OCI-LY3 (cell line): ENCODE data around the gene MRPL16.
"Not testable (repeated sequence)": the region's sequence is repeated elsewhere in the genome, so short reads cannot be mapped to it uniquely, and the experiment has no call there.

Experiments used
- H2AFZ ChIP-seq: fragments of 200-600, 300-600 bp; shearing (Covaris generic); 2 replicates; pipeline ENCODE4 v1.6.0; 2014; ENCODE audit warnings: antibody characterized with exemption, low read depth, low read length
- H3K27ac ChIP-seq: fragments of 200-600, 300-600 bp; sonication (generic); 2 replicates; pipeline ENCODE4 v1.5.1; 2014; ENCODE audit warnings: mild to moderate bottlenecking, low read length, moderate library complexity, mixed read lengths
- H3K27me3 ChIP-seq: fragments of 200-600, 300-600 bp; sonication (generic); 2 replicates; pipeline ENCODE4 v1.6.1; 2014; ENCODE audit warnings: low read depth, low read length, mixed read lengths
- H3K36me3 ChIP-seq: fragments of 200-600, 300-600 bp; sonication (generic); replicated peaks from 2 replicates; pipeline ENCODE3; 2014; ENCODE audit warnings: low read depth, low read length, mixed read lengths
- H3K4me1 ChIP-seq: fragments of 300-600, 200-600 bp; sonication (generic); 2 replicates; pipeline ENCODE4 v1.6.1; 2014; ENCODE audit warnings: low read length, mixed read lengths
- H3K4me2 ChIP-seq: fragments of 200-600, 300-600 bp; sonication (generic); 2 replicates; pipeline ENCODE4 v1.6.1; 2014; ENCODE audit warnings: low read length, mixed read lengths
- H3K4me3 ChIP-seq: fragments of 300-600, 200-600 bp; sonication (generic); 2 replicates; pipeline ENCODE4 v1.5.1; 2014; ENCODE audit warnings: antibody characterized with exemption, mild to moderate bottlenecking, low read length, moderate library complexity
- H3K79me2 ChIP-seq: fragments of 300-600, 200-600 bp; shearing (Covaris generic); 2 replicates; pipeline ENCODE4 v1.6.1; 2014; ENCODE audit warnings: mild to moderate bottlenecking, low read length, mixed read lengths
- H3K9ac ChIP-seq: fragments of 300-600, 200-600 bp; shearing (Covaris generic); 2 replicates; pipeline ENCODE4 v1.6.0; 2014; ENCODE audit warnings: mild to moderate bottlenecking, low read length, moderate library complexity
- H3K9me3 ChIP-seq: fragments of 200-600, 300-600 bp; shearing (Covaris generic); 2 replicates; pipeline ENCODE4 v1.6.1; 2014; ENCODE audit warnings: low read length, mixed read lengths; ENCODE audit not compliant: insufficient read depth
- H4K20me1 ChIP-seq: fragments of 200-600, 300-600 bp; sonication (generic); 2 replicates; pipeline ENCODE4 v1.6.1; 2016; ENCODE audit warnings: low read length, mixed read lengths; ENCODE audit not compliant: insufficient read depth
- EZH2phosphoT487 ChIP-seq: fragments of 200-600 bp; shearing (Covaris generic); IDR thresholded peaks from 2 replicates; pipeline ENCODE4 v1.6.1; 2018; ENCODE audit warnings: antibody characterized with exemption, mixed run types, low read depth
- TF ChIP-seq, protein P1 (sequence below): fragments of 200-600, 300-600 bp; sonication (generic); IDR thresholded peaks from 2 replicates; pipeline ENCODE4 v1.5.1; 2014; ENCODE audit warnings: antibody characterized with exemption, low read length, low read depth

Gene MRPL16

DNA sequence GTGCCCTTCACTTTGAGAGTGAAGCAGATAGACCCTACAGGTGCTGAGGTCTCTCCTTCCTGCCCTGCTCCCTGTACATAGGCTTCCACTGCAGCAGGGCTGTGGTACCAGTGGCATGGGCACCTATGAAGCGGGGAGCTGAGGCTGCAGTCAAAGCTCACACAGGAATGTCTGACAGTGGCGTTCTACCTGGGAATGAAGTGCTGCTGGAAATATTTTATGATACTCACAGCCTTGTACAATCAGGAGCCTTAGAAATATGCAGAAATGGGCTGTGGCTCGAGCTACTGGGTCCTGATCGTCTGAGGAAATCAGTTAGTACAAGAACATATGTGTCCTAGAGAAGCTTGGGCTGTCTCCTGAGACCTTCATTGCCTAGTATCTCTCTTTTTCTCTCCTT, 24.8 kb downstream of the MRPL16 start:
- no peaks in the 10 kb centered on the region for H3K9me3 ChIP-seq
- TF ChIP-seq, protein P1, sequence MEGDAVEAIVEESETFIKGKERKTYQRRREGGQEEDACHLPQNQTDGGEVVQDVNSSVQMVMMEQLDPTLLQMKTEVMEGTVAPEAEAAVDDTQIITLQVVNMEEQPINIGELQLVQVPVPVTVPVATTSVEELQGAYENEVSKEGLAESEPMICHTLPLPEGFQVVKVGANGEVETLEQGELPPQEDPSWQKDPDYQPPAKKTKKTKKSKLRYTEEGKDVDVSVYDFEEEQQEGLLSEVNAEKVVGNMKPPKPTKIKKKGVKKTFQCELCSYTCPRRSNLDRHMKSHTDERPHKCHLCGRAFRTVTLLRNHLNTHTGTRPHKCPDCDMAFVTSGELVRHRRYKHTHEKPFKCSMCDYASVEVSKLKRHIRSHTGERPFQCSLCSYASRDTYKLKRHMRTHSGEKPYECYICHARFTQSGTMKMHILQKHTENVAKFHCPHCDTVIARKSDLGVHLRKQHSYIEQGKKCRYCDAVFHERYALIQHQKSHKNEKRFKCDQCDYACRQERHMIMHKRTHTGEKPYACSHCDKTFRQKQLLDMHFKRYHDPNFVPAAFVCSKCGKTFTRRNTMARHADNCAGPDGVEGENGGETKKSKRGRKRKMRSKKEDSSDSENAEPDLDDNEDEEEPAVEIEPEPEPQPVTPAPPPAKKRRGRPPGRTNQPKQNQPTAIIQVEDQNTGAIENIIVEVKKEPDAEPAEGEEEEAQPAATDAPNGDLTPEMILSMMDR = no peak
- no peak for TF ChIP-seq EZH2phosphoT487
- H3K4me2 ChIP-seq = no peak overlapping the region
- no peaks in the 10 kb centered on the region for H3K27me3 ChIP-seq
- H3K9ac ChIP-seq = no peak overlapping the region
- H3K36me3 ChIP-seq = peaks cover 7% of the 10 kb centered on the region
- H3K4me3 ChIP-seq = no peak overlapping the region
- no peaks in the 10 kb centered on the region for H4K20me1 ChIP-seq
- no peaks in the 10 kb centered on the region for H3K79me2 ChIP-seq
- no peaks in the 10 kb centered on the region for H3K4me1 ChIP-seq
- no peak overlapping the region for H3K27ac ChIP-seq
- H2AFZ ChIP-seq = no peak overlapping the region

DNA sequence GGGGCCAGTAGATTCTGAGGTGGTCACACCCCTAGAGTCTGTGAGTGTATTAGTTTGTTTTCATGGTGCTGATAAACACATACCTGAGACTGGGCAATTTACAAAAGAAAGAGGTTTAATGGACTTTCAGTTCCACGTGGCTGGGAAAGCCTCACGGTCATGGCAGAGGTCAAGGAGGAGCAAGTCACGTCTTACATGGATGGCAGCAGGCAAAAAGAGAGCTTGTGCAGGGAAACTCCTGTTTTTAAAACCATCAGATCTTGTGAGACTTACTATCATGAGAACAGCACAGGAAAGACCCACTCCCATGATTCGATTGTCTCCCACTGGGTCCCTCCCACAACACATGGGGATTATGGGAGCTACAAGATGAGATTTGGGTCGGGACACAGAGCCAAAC, 26.1 kb downstream of the MRPL16 start:
- not testable (repeated sequence) for H2AFZ ChIP-seq, H3K79me2 ChIP-seq, H3K9me3 ChIP-seq, H3K4me2 ChIP-seq, H3K9ac ChIP-seq, H3K4me3 ChIP-seq, H4K20me1 ChIP-seq, H3K4me1 ChIP-seq, H3K27me3 ChIP-seq, H3K27ac ChIP-seq, H3K36me3 ChIP-seq

DNA sequence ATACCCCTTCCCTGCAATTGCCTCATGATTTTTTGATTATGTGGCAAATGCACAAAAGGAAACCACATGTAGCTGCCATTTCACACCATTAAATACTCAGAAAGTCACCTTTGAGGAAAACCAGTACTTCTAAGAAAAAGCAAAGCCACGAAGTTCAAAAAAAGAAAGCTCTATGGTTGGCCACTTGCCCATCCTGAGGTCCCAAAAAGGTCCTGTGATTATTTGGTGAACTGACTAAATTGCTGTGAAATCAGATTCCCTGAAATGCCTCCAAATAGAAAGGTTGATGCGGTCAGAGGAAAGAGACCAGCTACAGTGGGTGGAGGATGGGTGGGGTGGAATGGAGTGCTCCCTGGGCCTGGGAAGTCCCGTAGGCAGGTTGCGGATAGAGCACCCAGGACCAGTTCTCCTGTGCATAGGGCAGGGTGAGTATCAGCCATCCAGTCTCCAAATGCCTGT, 26.9 kb downstream of the MRPL16 start:
- Histone ChIP-seq H3K4me2 (no peak overlapping the region), H3K27ac (no peak overlapping the region), H3K27me3 (no peaks in the 10 kb centered on the region), H3K9ac (no peak overlapping the region), H2AFZ (no peak overlapping the region), H3K4me3 (no peak overlapping the region), H3K4me1 (no peaks in the 10 kb centered on the region), H3K79me2 (no peaks in the 10 kb centered on the region), H3K36me3 (peaks cover 3% of the 10 kb centered on the region), H3K9me3 (no peaks in the 10 kb centered on the region), H4K20me1 (no peaks in the 10 kb centered on the region)
- TF ChIP-seq EZH2phosphoT487 = no peak
- TF ChIP-seq, protein P1 = no peak

GRCh38 chr11:59782080-59782479, 28.5 kb downstream of the MRPL16 start:
- Histone ChIP-seq H4K20me1 (no peaks in the 10 kb centered on the region), H3K4me2 (no peak overlapping the region), H3K79me2 (no peaks in the 10 kb centered on the region), H3K9me3 (no peaks in the 10 kb centered on the region), H3K4me1 (no peaks in the 10 kb centered on the region), H3K9ac (no peak overlapping the region), H3K36me3 (peaks cover 3% of the 10 kb centered on the region), H3K27ac (no peak overlapping the region), H3K27me3 (no peaks in the 10 kb centered on the region), H3K4me3 (no peak overlapping the region), H2AFZ (no peak overlapping the region)
- TF ChIP-seq, protein P1 = no peak
- TF ChIP-seq EZH2phosphoT487 = no peak

DNA sequence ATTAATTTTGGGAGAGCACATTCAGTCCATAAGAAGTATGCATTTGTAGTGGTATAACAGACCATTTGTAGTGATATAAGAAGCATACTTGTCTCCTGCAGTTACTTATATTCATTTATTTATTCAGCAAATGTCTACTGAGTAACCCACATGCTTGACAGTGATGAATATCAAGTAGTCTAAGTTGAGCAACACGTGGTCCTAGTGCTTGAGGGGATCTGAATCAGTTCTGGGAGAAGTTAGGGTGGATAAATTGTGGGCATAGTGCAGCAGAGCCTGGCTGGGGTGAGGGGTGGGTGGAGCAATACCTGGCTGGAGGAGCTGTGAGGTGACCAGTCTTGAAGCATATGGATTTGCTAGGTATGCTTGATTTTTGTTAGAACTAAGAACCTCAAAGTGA, 31.1 kb downstream of the MRPL16 start:
- no peaks in the 10 kb centered on the region for H3K9me3 ChIP-seq
- no peak overlapping the region for H3K4me2 ChIP-seq
- H4K20me1 ChIP-seq = no peaks in the 10 kb centered on the region
- H3K4me3 ChIP-seq = no peak overlapping the region
- H3K27ac ChIP-seq = no peak overlapping the region
- no peaks in the 10 kb centered on the region for H3K79me2 ChIP-seq
- no peaks in the 10 kb centered on the region for H3K27me3 ChIP-seq
- H3K36me3 ChIP-seq = peaks cover 3% of the 10 kb centered on the region
- no peak overlapping the region for H3K9ac ChIP-seq
- no peak overlapping the region for H2AFZ ChIP-seq
- H3K4me1 ChIP-seq = no peaks in the 10 kb centered on the region
- TF ChIP-seq, protein P1 = no peak
- no peak for TF ChIP-seq EZH2phosphoT487
